HG03280 (cell line): Measurements from ENCODE around the gene FBXL19.

Source experiments
- ATAC-seq: cut with Tn5 transposase; IDR thresholded peaks from one replicate; pipeline ENCODE4 v1.9.1; 2021; ENCODE audit warnings: mild to moderate bottlenecking, moderate library complexity; ENCODE audit not compliant: unreplicated experiment

Gene FBXL19

GRCh38 chr16:30984669-30985400 is 61.5 kb downstream of the FBXL19 start, which contains the start of gene HSD3B7:
TSS of gene HSD3B7 (plus strand) at chr16:30985207. CDS start at chr16:30985659, 452 bp downstream.
- ATAC-seq, result peak; percentile 50

GRCh38 chr16:30985401-30986128 is 62.2 kb downstream of the FBXL19 start:
- no peak for ATAC-seq

GRCh38 chr16:30986129-30986991 is 63.0 kb downstream of the FBXL19 start:
- no peak for ATAC-seq

GRCh38 chr16:30987581-30988190 is 64.3 kb downstream of the FBXL19 start:
- ATAC-seq, result no peak

- no peak for ATAC-seq
Observed at GRCh38 chr16:30989469-30990047, 66.2 kb downstream of the FBXL19 start.

- ATAC-seq, result no peak
Observed at GRCh38 chr16:30990105-30990504, 66.7 kb downstream of the FBXL19 start.

GRCh38 chr16:30991052-30991451 is 67.7 kb downstream of the FBXL19 start:
- no peak for ATAC-seq

GRCh38 chr16:30992276-30992780 is 69.0 kb downstream of the FBXL19 start:
- ATAC-seq, result no peak

GRCh38 chr16:30992931-30993816 is 69.8 kb downstream of the FBXL19 start:
- ATAC-seq, result no peak

GRCh38 chr16:30995927-30996323 is 72.6 kb downstream of the FBXL19 start:
- no peak for ATAC-seq

- ATAC-seq, result no peak
Observed at GRCh38 chr16:30996324-30996984, 73.1 kb downstream of the FBXL19 start.

- ATAC-seq, result peak; percentile 87
Observed at GRCh38 chr16:30996985-30997724, 73.8 kb downstream of the FBXL19 start.

GRCh38 chr16:30997725-30998711 is 74.6 kb downstream of the FBXL19 start:
- no peak for ATAC-seq
